ENCODE data around the gene ARHGEF17. TPM values are rescaled to one million over a fixed set of nuclear protein-coding genes. Genes with fewer than 3 reads are reported as not detected.

The ARHGEF17 gene
- total RNA-seq, 2 donors from 2014 or later, result 31.0 to 39.0 TPM

DNA sequence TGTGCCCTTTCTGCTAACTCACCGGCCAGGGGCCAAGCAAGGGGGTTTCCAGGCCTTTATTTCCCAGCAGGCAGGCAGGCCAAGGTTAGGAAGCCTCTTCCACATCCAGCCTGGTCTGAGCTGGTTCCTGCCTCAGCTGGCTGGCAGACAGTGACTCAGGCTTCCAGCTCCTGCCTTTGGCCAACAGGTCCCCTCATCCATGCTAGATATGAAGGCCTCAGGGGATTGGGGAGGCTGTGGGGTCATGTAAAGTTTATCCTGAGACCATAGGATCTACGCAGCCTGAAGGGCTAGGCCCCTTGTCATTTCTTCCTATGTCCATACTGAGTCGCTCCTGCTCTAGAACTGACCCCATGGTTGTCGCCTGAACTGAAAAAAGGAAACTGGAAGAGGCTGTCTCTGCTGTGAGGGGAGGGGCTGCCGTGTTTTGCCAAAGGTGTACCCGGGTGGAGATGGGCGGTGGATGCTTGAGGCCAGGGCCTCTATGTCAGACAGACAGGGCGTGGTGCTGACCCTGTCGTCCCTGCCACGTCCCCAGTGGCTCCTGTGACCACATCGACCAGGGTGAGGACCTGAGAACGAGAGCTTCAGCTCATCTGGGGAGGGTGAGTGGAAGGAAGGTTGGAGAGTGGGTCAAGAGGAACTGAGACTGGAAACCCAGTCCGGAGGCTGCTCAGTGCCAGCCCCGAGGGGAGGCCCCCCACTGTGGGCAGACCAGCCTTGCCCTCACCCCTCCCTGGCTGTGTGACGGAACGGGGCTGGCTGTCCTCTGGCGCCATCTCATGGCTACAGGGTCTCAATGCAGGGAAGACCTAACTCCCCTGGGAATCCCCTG is 19.0 kb upstream of the ARHGEF17 start:
- 60 to 66% methylated on average over 14 to 17 of the region's 17 CpGs for WGBS, 2 experiments (ENCODE audit: insufficient coverage in 1 of 2, insufficient read length in 1 of 2)
- Histone ChIP-seq H3K27me3 (ENCODE audit: control insufficient read depth, insufficient read depth, low read length, poor library complexity, severe bottlenecking) (no peaks in the 10 kb centered on the region), H3K4me1 (ENCODE audit: control insufficient read depth, insufficient read depth, low read length) (no peaks in the 10 kb centered on the region), H3K9ac (ENCODE audit: extremely low read depth, low read length, poor library complexity, severe bottlenecking) (no peak overlapping the region), H3K36me3 (ENCODE audit: control insufficient read depth, insufficient read depth, low read length) (no peaks in the 10 kb centered on the region), H3K4me3 (ENCODE audit: low read length) (no peak overlapping the region), H3K27ac (ENCODE audit: low read depth, low read length) (no peak overlapping the region), H3K9me3 (ENCODE audit: control insufficient read depth, low read length) (no peaks in the 10 kb centered on the region)
- H3K9me3 Mint-ChIP-seq, result no peaks in the 10 kb centered on the region
- TF ChIP-seq, protein P1, sequence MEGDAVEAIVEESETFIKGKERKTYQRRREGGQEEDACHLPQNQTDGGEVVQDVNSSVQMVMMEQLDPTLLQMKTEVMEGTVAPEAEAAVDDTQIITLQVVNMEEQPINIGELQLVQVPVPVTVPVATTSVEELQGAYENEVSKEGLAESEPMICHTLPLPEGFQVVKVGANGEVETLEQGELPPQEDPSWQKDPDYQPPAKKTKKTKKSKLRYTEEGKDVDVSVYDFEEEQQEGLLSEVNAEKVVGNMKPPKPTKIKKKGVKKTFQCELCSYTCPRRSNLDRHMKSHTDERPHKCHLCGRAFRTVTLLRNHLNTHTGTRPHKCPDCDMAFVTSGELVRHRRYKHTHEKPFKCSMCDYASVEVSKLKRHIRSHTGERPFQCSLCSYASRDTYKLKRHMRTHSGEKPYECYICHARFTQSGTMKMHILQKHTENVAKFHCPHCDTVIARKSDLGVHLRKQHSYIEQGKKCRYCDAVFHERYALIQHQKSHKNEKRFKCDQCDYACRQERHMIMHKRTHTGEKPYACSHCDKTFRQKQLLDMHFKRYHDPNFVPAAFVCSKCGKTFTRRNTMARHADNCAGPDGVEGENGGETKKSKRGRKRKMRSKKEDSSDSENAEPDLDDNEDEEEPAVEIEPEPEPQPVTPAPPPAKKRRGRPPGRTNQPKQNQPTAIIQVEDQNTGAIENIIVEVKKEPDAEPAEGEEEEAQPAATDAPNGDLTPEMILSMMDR (conservative IDR thresholded peaks at IDR 0.05), result peak; percentile 96
- H3K27ac Mint-ChIP-seq, result peak overlapping the region; percentile 67
- DNase-seq, result peak; percentile 92
- H3K4me3 Mint-ChIP-seq, result no peak overlapping the region
- H3K4me1 Mint-ChIP-seq, result peaks cover 5% of the 10 kb centered on the region
- no peaks in the 10 kb centered on the region for H3K36me3 Mint-ChIP-seq (ENCODE audit: low read depth)
- peaks cover 12% of the 10 kb centered on the region for H3K27me3 Mint-ChIP-seq (ENCODE audit: insufficient read depth)

DNA sequence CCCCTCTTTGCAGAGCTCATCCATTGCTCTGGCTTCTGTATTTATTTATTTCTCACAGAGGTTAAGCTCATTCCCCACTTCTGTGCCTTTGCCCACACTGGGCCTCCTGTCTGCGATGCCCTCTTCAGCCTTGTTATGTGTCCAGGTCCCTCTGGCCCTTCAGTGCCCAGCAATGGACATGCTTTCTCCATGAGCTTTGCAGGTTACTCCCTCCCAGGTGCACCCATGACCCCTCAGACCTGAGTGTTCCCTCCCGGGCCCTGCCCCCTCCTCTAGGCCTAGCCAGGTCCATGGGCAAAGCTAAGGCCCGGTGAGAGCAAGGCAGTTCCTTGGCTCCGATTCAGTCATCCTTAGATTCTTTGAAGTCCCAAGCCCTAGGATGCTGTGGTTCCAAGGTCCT is 17.5 kb upstream of the ARHGEF17 start:
- Histone ChIP-seq H3K9ac (ENCODE audit: extremely low read depth, low read length, poor library complexity, severe bottlenecking) (no peak overlapping the region), H3K4me1 (ENCODE audit: control insufficient read depth, insufficient read depth, low read length) (no peaks in the 10 kb centered on the region), H3K27ac (ENCODE audit: low read depth, low read length) (no peak overlapping the region), H3K27me3 (ENCODE audit: control insufficient read depth, insufficient read depth, low read length, poor library complexity, severe bottlenecking) (no peaks in the 10 kb centered on the region), H3K9me3 (ENCODE audit: control insufficient read depth, low read length) (no peaks in the 10 kb centered on the region), H3K4me3 (ENCODE audit: low read length) (no peak overlapping the region), H3K36me3 (ENCODE audit: control insufficient read depth, insufficient read depth, low read length) (no peaks in the 10 kb centered on the region)
- Mint-ChIP-seq H3K9me3 (no peaks in the 10 kb centered on the region), H3K4me3 (no peak overlapping the region), H3K36me3 (ENCODE audit: low read depth) (no peaks in the 10 kb centered on the region), H3K27me3 (ENCODE audit: insufficient read depth) (peaks cover 20% of the 10 kb centered on the region), H3K4me1 (peaks cover 5% of the 10 kb centered on the region), H3K27ac (no peak overlapping the region)
- WGBS, 2 experiments (ENCODE audit: insufficient coverage in 1 of 2, insufficient read length in 1 of 2), result 80 to 91% methylated on average over 3 to 4 of the region's 4 CpGs
- no peak for DNase-seq
- TF ChIP-seq, protein P1 (conservative IDR thresholded peaks at IDR 0.05), result no peak

DNA sequence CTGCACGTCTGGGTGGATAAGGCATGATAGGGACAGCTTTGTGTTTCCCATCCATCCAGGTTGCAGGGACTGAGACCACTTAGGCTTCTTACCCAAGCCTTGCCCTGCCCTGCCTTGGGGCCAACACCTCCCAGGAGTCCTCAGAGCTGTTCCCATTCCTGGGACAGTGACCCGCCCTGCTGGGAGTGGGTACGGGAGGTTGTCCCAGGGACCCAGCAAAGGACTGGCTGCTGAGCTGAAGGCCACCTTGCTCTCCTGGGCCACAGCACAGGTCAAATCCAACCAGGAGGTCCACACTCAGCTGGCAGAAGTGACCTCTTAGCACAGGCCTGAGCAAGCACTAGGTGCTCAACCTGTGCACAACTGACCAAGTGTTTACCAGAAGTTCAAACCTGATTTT is 16.9 kb upstream of the ARHGEF17 start:
- no peaks in the 10 kb centered on the region for H3K36me3 Mint-ChIP-seq (ENCODE audit: low read depth)
- TF ChIP-seq, protein P1 (conservative IDR thresholded peaks at IDR 0.05), result no peak

More for the DNA sequence above, 16.9 kb upstream of the ARHGEF17 start:
- no peaks in the 10 kb centered on the region for H3K4me1 ChIP-seq (ENCODE audit: control insufficient read depth, insufficient read depth, low read length)
- H3K9ac ChIP-seq (ENCODE audit: extremely low read depth, low read length, poor library complexity, severe bottlenecking), result no peak overlapping the region
- H3K27me3 ChIP-seq (ENCODE audit: control insufficient read depth, insufficient read depth, low read length, poor library complexity, severe bottlenecking), result no peaks in the 10 kb centered on the region
- no peaks in the 10 kb centered on the region for H3K36me3 ChIP-seq (ENCODE audit: control insufficient read depth, insufficient read depth, low read length)
- H3K4me3 ChIP-seq (ENCODE audit: low read length), result no peak overlapping the region
- DNase-seq, result no peak
- Mint-ChIP-seq H3K4me3 (no peak overlapping the region), H3K9me3 (no peaks in the 10 kb centered on the region), H3K4me1 (peaks cover 5% of the 10 kb centered on the region), H3K27me3 (ENCODE audit: insufficient read depth) (peaks cover 20% of the 10 kb centered on the region), H3K27ac (no peak overlapping the region)
- 91 to 100% methylated on average over 3 of the region's 3 CpGs for WGBS, 2 experiments (ENCODE audit: insufficient coverage in 1 of 2, insufficient read length in 1 of 2)
- no peaks in the 10 kb centered on the region for H3K9me3 ChIP-seq (ENCODE audit: control insufficient read depth, low read length)
- H3K27ac ChIP-seq (ENCODE audit: low read depth, low read length), result no peak overlapping the region
